HCT116 (cell line): ENCODE data around the gene PCDHA10.
"Not testable (repeated sequence)": the region's sequence is repeated elsewhere in the genome, so short reads cannot be mapped to it uniquely, and the experiment has no call there.

Source experiments
- CTCF ChIP-seq, 3 experiments: fragments of 200-600 bp in 1 of 3; sonication (generic) in 1 of 3; IDR thresholded peaks in 2 of 3; conservative IDR thresholded peaks in 1 of 3; 2 replicates each; pipeline ENCODE4 v1.5.1; 2012 to 2017; ENCODE audit warnings: low read depth in 2 of 3, low read length in 2 of 3, antibody characterized with exemption in 1 of 3, borderline replicate concordance in 1 of 3, control low read depth in 1 of 3, mild to moderate bottlenecking in 1 of 3, mixed read lengths in 1 of 3, mixed run types in 1 of 3, moderate library complexity in 1 of 3; ENCODE audit not compliant: insufficient read depth in 1 of 3
- EZH2 ChIP-seq: fragments of 200-600 bp; sonication (generic); IDR thresholded peaks from 2 replicates; pipeline ENCODE4 v1.6.1; 2017; ENCODE audit warnings: antibody characterized with exemption, mixed run types
- POLR2AphosphoS5 ChIP-seq: IDR thresholded peaks from 2 replicates; pipeline ENCODE4 v1.6.1; 2011; ENCODE audit warnings: mild to moderate bottlenecking, low read depth, low read length, moderate library complexity
- REST ChIP-seq: IDR thresholded peaks from 2 replicates; pipeline ENCODE4 v1.6.1; 2012; ENCODE audit warnings: low read depth
- TCF7L2 ChIP-seq: IDR thresholded peaks from 2 replicates; pipeline ENCODE4 v1.7.0; 2011; ENCODE audit warnings: borderline replicate concordance, inconsistent platforms; ENCODE audit not compliant: insufficient read depth, insufficient read length; ENCODE audit errors: extremely low read depth
- YY1 ChIP-seq: IDR thresholded peaks from 2 replicates; pipeline ENCODE4 v1.6.1; 2011; ENCODE audit warnings: low read length, low read depth, moderate library complexity, mild to moderate bottlenecking; ENCODE audit not compliant: insufficient replicate concordance; ENCODE audit errors: extremely low read depth
- TF ChIP-seq, protein P1 (sequence below): IDR thresholded peaks from 2 replicates; pipeline ENCODE4 v1.6.1; 2012
- TF ChIP-seq, protein P2 (sequence below): IDR thresholded peaks from 2 replicates; pipeline ENCODE4 v1.6.1; 2012

- TF ChIP-seq TCF7L2; POLR2AphosphoS5; CTCF (IDR thresholded peaks at IDR 0.05 in 2 of 3, conservative IDR thresholded peaks at IDR 0.05 in 1 of 3; ENCODE audit: borderline replicate concordance in 1 of 3, insufficient read depth in 1 of 3, low read depth in 2 of 3, low read length in 2 of 3); EZH2; REST; YY1: not testable (repeated sequence)
- TF ChIP-seq, protein P1, sequence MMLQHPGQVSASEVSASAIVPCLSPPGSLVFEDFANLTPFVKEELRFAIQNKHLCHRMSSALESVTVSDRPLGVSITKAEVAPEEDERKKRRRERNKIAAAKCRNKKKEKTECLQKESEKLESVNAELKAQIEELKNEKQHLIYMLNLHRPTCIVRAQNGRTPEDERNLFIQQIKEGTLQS: not testable (repeated sequence)
- TF ChIP-seq, protein P2, sequence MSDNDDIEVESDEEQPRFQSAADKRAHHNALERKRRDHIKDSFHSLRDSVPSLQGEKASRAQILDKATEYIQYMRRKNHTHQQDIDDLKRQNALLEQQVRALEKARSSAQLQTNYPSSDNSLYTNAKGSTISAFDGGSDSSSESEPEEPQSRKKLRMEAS: not testable (repeated sequence)
These were observed 5.7 kb upstream of the PCDHA10 start for GRCh38 chr5:140849831-140850634.
